Lower leg skin (tissue), 3 donors: ENCODE data around the gene GRM3.

Experiments used
- POLR2A ChIP-seq, 2 donors: fragments of 450-650 bp; IDR thresholded peaks; one replicate each; pipeline ENCODE4 v1.6.1; 2016 to 2017; ENCODE audit warnings: antibody characterized with exemption in 2 of 2, mild to moderate bottlenecking in 1 of 2, moderate library complexity in 1 of 2
- TF ChIP-seq, protein P1 (sequence below), 3 donors: fragments of 450-650 bp; IDR thresholded peaks; one replicate each; pipeline ENCODE4 v1.5.1; 2016; ENCODE audit warnings: antibody characterized with exemption in 3 of 3, mild to moderate bottlenecking in 3 of 3, moderate library complexity in 2 of 3

DNA sequence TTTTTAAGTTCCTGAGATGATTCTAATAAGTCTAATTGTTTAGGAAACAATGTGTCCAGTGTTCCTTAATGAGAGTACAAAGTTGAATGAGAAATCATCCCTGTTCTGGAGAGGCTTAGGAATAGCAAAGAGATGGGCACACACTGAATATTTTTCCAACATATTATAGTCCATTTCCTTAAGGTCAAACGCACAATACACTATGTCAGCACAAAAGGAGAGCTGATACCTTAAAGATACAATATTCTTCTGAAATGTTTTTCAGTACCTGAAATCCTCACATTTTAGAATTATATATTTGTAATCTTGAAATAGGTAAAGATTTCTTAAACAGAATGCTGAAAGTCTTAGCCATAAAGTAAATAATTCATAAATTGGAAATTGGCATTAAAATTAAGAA, 183.2 kb downstream of the GRM3 start:
- TF ChIP-seq, protein P1, sequence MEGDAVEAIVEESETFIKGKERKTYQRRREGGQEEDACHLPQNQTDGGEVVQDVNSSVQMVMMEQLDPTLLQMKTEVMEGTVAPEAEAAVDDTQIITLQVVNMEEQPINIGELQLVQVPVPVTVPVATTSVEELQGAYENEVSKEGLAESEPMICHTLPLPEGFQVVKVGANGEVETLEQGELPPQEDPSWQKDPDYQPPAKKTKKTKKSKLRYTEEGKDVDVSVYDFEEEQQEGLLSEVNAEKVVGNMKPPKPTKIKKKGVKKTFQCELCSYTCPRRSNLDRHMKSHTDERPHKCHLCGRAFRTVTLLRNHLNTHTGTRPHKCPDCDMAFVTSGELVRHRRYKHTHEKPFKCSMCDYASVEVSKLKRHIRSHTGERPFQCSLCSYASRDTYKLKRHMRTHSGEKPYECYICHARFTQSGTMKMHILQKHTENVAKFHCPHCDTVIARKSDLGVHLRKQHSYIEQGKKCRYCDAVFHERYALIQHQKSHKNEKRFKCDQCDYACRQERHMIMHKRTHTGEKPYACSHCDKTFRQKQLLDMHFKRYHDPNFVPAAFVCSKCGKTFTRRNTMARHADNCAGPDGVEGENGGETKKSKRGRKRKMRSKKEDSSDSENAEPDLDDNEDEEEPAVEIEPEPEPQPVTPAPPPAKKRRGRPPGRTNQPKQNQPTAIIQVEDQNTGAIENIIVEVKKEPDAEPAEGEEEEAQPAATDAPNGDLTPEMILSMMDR (IDR thresholded peaks at IDR 0.05) = no peak
- TF ChIP-seq POLR2A (IDR thresholded peaks at IDR 0.05) = no peak
